HG03439 (cell line): ENCODE data around the gene CHMP6.
"Not testable (repeated sequence)": the region's sequence is repeated elsewhere in the genome, so short reads cannot be mapped to it uniquely, and the experiment has no call there.

ENCODE experiments used
- ATAC-seq: cut with Tn5 transposase; IDR thresholded peaks from one replicate; pipeline ENCODE4 v1.9.1; 2021; ENCODE audit warnings: mild to moderate bottlenecking, moderate library complexity; ENCODE audit not compliant: unreplicated experiment

Gene CHMP6

GRCh38 chr17:81010935-81011334 lies 19.3 kb downstream of the CHMP6 start:
- ATAC-seq: no peak

GRCh38 chr17:81011951-81012350 lies 20.3 kb downstream of the CHMP6 start:
- no peak for ATAC-seq

- no peak for ATAC-seq
These were observed 21.2 kb downstream of the CHMP6 start for GRCh38 chr17:81012574-81013447.

- no peak for ATAC-seq
These were observed 22.0 kb downstream of the CHMP6 start for GRCh38 chr17:81013642-81014041.

- ATAC-seq: no peak
These were observed 23.5 kb downstream of the CHMP6 start for GRCh38 chr17:81015136-81015535.

- no peak for ATAC-seq
These were observed 24.9 kb downstream of the CHMP6 start for GRCh38 chr17:81016575-81016974.

- ATAC-seq: not testable (repeated sequence)
These were observed 25.7 kb downstream of the CHMP6 start for GRCh38 chr17:81017330-81017729.

GRCh38 chr17:81018044-81018802 lies 26.6 kb downstream of the CHMP6 start:
- ATAC-seq: no peak

- ATAC-seq: no peak
These were observed 28.2 kb downstream of the CHMP6 start for GRCh38 chr17:81019563-81020442.

- ATAC-seq: no peak
These were observed 28.8 kb downstream of the CHMP6 start for GRCh38 chr17:81020443-81020766.

GRCh38 chr17:81020767-81021497 lies 29.3 kb downstream of the CHMP6 start:
- no peak for ATAC-seq

- no peak for ATAC-seq
These were observed 30.1 kb downstream of the CHMP6 start for GRCh38 chr17:81021531-81022343.

GRCh38 chr17:81022344-81022676 lies 30.7 kb downstream of the CHMP6 start:
- ATAC-seq: no peak

GRCh38 chr17:81025065-81025740 lies 33.6 kb downstream of the CHMP6 start:
- ATAC-seq: no peak

- no peak for ATAC-seq
These were observed 34.1 kb downstream of the CHMP6 start for GRCh38 chr17:81025741-81026129.

- ATAC-seq: no peak
These were observed 34.8 kb downstream of the CHMP6 start for GRCh38 chr17:81026266-81027036.

- ATAC-seq: no peak
These were observed 35.4 kb downstream of the CHMP6 start for GRCh38 chr17:81027038-81027437.
